ENCODE measurements around the gene IMPDH1.
A peak's percentile ranks its signal among the peaks of the same experiment; 100 is the strongest.

Gene IMPDH1

DNA sequence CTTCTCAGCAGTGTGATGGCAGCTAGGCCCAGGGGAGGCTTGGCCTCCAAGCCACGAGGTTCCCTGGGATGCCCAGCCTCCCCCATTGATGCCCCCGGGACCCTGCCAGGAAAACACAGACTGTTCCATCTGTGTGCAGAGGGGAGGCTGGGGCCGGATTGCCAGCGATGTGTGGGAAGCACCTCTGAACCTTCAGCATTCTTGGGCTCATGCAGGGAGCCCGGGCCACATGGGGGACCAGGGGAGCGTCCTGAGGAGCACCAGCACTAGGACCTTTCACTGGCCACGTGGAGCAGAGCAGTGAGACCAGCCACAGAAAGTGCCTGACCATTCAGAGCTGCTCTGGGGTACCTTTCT lies 2.6 kb downstream of the IMPDH1 start:
- Histone ChIP-seq H3K4me1 (ENCODE audit: low read length) (peaks cover 44% of the 10 kb centered on the region), H2AFZ (ENCODE audit: low read depth, low read length) (no peak overlapping the region), H3K9ac (ENCODE audit: low read length) (peak overlapping the region; percentile 22; the same call in 1 of the 2 replicates), H3K4me3 (ENCODE audit: low read length) (0 out of 2 replicates have a peak overlapping the region, but pooled peaks have one; percentile 93), H3K27ac (ENCODE audit: low read length) (peak overlapping the region; percentile 7; the same call in 1 of the 2 replicates), H3K79me2 (ENCODE audit: low read length) (peaks cover 28% of the 10 kb centered on the region), H4K20me1 (ENCODE audit: insufficient read depth, low read length) (peaks cover 9% of the 10 kb centered on the region; the same call in 1 of the 2 replicates), H3K36me3 (replicated peaks; ENCODE audit: low read depth, low read length) (peaks cover 3% of the 10 kb centered on the region), H3K27me3 (ENCODE audit: low read depth, low read length) (0 out of 2 replicates have a peak, but pooled peaks cover 4% of the 10 kb centered on the region), H3K4me2 (ENCODE audit: low read length) (peak overlapping the region; percentile 71; the same call in 1 of the 2 replicates), H3K9me3 (ENCODE audit: insufficient read depth, low read length) (no peaks in the 10 kb centered on the region)
- TF ChIP-seq, protein P1, sequence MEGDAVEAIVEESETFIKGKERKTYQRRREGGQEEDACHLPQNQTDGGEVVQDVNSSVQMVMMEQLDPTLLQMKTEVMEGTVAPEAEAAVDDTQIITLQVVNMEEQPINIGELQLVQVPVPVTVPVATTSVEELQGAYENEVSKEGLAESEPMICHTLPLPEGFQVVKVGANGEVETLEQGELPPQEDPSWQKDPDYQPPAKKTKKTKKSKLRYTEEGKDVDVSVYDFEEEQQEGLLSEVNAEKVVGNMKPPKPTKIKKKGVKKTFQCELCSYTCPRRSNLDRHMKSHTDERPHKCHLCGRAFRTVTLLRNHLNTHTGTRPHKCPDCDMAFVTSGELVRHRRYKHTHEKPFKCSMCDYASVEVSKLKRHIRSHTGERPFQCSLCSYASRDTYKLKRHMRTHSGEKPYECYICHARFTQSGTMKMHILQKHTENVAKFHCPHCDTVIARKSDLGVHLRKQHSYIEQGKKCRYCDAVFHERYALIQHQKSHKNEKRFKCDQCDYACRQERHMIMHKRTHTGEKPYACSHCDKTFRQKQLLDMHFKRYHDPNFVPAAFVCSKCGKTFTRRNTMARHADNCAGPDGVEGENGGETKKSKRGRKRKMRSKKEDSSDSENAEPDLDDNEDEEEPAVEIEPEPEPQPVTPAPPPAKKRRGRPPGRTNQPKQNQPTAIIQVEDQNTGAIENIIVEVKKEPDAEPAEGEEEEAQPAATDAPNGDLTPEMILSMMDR (IDR thresholded peaks at IDR 0.05; ENCODE audit: low read depth, low read length), result no peak
- TF ChIP-seq EZH2phosphoT487 (IDR thresholded peaks at IDR 0.05; ENCODE audit: low read depth), result no peak

DNA sequence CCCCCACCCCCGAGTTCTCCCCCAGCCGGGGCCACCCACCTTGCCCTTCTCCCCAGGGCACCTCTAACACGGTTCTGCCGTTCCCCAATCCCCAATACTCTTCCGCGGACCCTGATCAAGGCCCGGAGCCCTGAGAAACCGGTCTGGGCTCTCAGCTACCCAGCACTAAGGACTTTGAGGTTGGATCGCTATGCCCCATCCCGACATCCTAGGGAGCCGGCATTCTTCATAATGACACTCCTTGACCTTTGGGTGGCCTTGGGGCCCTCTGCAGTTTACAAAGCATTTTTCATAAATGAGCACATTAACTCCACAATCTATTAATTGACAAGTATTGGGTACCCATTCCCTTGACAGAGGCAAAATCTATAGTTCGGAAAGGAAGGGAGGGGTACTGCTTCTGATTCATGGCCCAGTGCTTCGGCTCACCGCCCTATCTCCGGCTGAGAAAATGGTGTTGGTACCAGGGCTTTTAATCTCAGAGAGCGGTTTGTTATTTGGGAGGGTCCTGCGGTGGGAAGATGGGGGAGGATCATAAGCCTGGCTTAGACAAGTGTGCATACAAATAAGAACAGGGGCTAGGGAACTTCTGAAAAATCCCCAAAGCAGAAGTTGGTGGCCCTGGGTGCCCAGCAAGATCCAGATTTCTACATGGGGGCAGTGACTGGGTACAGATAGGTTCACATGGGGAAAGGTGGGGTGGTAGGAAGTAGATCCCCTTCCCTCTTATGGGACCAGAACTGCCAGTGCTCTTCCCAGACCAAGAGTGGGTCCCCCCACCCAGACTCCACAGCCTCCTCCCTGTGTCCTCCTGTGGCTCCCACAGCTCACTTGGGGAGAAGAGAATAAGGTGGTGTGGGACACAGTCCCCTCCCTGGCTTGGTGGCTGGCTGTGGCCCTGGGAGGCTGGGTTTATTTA lies 3.2 kb downstream of the IMPDH1 start:
- H3K4me2 ChIP-seq (ENCODE audit: low read length), result peak overlapping the region; percentile 71
- no peak overlapping the region for H2AFZ ChIP-seq (ENCODE audit: low read depth, low read length)
- peak overlapping the region; percentile 22; the same call in 1 of the 2 replicates for H3K9ac ChIP-seq (ENCODE audit: low read length)
- 0 out of 2 replicates have a peak, but pooled peaks cover 4% of the 10 kb centered on the region for H3K27me3 ChIP-seq (ENCODE audit: low read depth, low read length)
- H3K36me3 ChIP-seq (replicated peaks; ENCODE audit: low read depth, low read length), result peaks cover 3% of the 10 kb centered on the region
- H3K4me1 ChIP-seq (ENCODE audit: low read length), result peaks cover 44% of the 10 kb centered on the region
- H3K4me3 ChIP-seq (ENCODE audit: low read length), result peak overlapping the region; percentile 93
- peaks cover 28% of the 10 kb centered on the region for H3K79me2 ChIP-seq (ENCODE audit: low read length)
- H3K9me3 ChIP-seq (ENCODE audit: insufficient read depth, low read length), result no peaks in the 10 kb centered on the region
- peaks cover 9% of the 10 kb centered on the region; the same call in 1 of the 2 replicates for H4K20me1 ChIP-seq (ENCODE audit: insufficient read depth, low read length)
- TF ChIP-seq, protein P1 (IDR thresholded peaks at IDR 0.05; ENCODE audit: low read depth, low read length), result no peak
- TF ChIP-seq EZH2phosphoT487 (IDR thresholded peaks at IDR 0.05; ENCODE audit: low read depth), result no peak
- H3K27ac ChIP-seq (ENCODE audit: low read length), result peak overlapping the region; percentile 7; the same call in 1 of the 2 replicates

DNA sequence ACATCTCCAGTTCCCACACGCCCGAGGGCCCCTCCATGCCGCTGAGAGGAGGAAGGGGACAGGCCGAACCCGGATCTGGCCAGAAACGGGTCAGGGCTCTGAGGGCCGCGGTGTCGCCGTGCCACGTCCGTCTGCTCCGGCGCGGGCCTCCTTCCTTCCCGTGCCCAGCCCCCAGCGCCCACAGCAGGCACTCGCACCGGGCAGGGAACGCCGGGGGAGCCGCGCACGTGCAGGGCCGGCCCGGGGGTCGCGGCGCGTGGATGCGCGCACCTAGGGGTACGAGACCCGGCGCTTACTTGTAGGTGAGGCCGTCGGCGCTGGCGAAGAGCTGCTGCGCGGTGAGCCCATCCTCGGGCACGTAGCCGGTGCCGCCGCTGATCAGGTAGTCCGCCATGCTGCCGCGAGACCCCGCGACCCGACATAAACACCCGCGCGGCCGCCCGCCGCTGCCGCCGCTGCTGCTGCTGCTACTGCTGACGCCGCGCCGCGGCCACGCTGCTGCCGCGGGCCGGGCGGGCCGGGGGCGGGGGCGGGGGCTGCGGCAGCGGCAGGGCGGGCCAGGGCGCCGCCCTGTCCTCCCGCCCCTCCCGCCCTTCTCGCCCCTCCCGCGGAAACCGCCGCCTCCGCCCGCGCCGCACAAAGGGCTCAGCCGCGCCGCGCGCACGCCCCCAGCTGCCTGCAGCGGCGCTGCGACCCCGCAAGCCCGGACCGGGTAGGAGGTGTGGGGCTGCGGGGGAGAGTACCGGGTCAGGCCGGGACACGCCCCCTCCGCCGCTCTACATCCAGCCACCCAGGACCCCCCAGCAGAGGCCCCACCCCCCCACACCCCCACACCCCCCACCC lies 4.1 kb downstream of the IMPDH1 start:
- Histone ChIP-seq H3K36me3 (replicated peaks; ENCODE audit: low read depth, low read length) (peaks cover 9% of the 10 kb centered on the region), H3K27me3 (ENCODE audit: low read depth, low read length) (0 out of 2 replicates have a peak, but pooled peaks cover 4% of the 10 kb centered on the region), H3K4me2 (ENCODE audit: low read length) (peak overlapping the region; percentile 86), H3K9ac (ENCODE audit: low read length) (peak overlapping the region; percentile 89), H3K79me2 (ENCODE audit: low read length) (peaks cover 28% of the 10 kb centered on the region), H3K27ac (ENCODE audit: low read length) (peak overlapping the region; percentile 31; the same call in 1 of the 2 replicates), H3K9me3 (ENCODE audit: insufficient read depth, low read length) (no peaks in the 10 kb centered on the region), H3K4me1 (ENCODE audit: low read length) (peaks cover 44% of the 10 kb centered on the region), H2AFZ (ENCODE audit: low read depth, low read length) (peak overlapping the region; percentile 25; the same call in 1 of the 2 replicates), H4K20me1 (ENCODE audit: insufficient read depth, low read length) (peaks cover 9% of the 10 kb centered on the region; the same call in 1 of the 2 replicates), H3K4me3 (ENCODE audit: low read length) (peak overlapping the region; percentile 93)
- TF ChIP-seq, protein P1 (IDR thresholded peaks at IDR 0.05; ENCODE audit: low read depth, low read length), result no peak
- TF ChIP-seq EZH2phosphoT487 (IDR thresholded peaks at IDR 0.05; ENCODE audit: low read depth), result no peak
